ENCODE measurements around the gene GLT8D2.

The GLT8D2 gene

GRCh38 chr12:103996595-103996994 lies 53.4 kb downstream of the GLT8D2 start:
- no peak overlapping the region for H3K9ac ChIP-seq (ENCODE audit: low read length)
- H3K79me2 ChIP-seq (ENCODE audit: low read length): no peaks in the 10 kb centered on the region
- no peaks in the 10 kb centered on the region for H3K9me3 ChIP-seq (ENCODE audit: insufficient read depth, low read length)
- H4K20me1 ChIP-seq (ENCODE audit: insufficient read depth, low read length): no peaks in the 10 kb centered on the region
- no peak overlapping the region for H3K27ac ChIP-seq (ENCODE audit: low read length)
- H3K27me3 ChIP-seq (ENCODE audit: low read depth, low read length): peaks cover 8% of the 10 kb centered on the region; the same call in 1 of the 2 replicates
- no peak overlapping the region for H3K4me2 ChIP-seq (ENCODE audit: low read length)
- H3K4me3 ChIP-seq (ENCODE audit: low read length): no peak overlapping the region
- H3K36me3 ChIP-seq (replicated peaks; ENCODE audit: low read depth, low read length): no peaks in the 10 kb centered on the region
- no peak overlapping the region for H2AFZ ChIP-seq (ENCODE audit: low read depth, low read length)
- TF ChIP-seq, protein P1, sequence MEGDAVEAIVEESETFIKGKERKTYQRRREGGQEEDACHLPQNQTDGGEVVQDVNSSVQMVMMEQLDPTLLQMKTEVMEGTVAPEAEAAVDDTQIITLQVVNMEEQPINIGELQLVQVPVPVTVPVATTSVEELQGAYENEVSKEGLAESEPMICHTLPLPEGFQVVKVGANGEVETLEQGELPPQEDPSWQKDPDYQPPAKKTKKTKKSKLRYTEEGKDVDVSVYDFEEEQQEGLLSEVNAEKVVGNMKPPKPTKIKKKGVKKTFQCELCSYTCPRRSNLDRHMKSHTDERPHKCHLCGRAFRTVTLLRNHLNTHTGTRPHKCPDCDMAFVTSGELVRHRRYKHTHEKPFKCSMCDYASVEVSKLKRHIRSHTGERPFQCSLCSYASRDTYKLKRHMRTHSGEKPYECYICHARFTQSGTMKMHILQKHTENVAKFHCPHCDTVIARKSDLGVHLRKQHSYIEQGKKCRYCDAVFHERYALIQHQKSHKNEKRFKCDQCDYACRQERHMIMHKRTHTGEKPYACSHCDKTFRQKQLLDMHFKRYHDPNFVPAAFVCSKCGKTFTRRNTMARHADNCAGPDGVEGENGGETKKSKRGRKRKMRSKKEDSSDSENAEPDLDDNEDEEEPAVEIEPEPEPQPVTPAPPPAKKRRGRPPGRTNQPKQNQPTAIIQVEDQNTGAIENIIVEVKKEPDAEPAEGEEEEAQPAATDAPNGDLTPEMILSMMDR (IDR thresholded peaks at IDR 0.05; ENCODE audit: low read depth, low read length): no peak
- TF ChIP-seq EZH2phosphoT487 (IDR thresholded peaks at IDR 0.05; ENCODE audit: low read depth): no peak
- H3K4me1 ChIP-seq (ENCODE audit: low read length): peaks cover 8% of the 10 kb centered on the region; the same call in 1 of the 2 replicates

- Histone ChIP-seq H3K36me3 (replicated peaks; ENCODE audit: low read depth, low read length) (peaks cover 8% of the 10 kb centered on the region), H3K9me3 (ENCODE audit: insufficient read depth, low read length) (no peaks in the 10 kb centered on the region), H2AFZ (ENCODE audit: low read depth, low read length) (no peak overlapping the region), H3K9ac (ENCODE audit: low read length) (no peak overlapping the region), H3K4me3 (ENCODE audit: low read length) (no peak overlapping the region), H3K4me2 (ENCODE audit: low read length) (no peak overlapping the region), H3K4me1 (ENCODE audit: low read length) (no peaks in the 10 kb centered on the region), H3K79me2 (ENCODE audit: low read length) (no peaks in the 10 kb centered on the region), H3K27me3 (ENCODE audit: low read depth, low read length) (peaks cover 3% of the 10 kb centered on the region; the same call in 1 of the 2 replicates), H3K27ac (ENCODE audit: low read length) (no peak overlapping the region), H4K20me1 (ENCODE audit: insufficient read depth, low read length) (no peaks in the 10 kb centered on the region)
- no peak for TF ChIP-seq EZH2phosphoT487 (IDR thresholded peaks at IDR 0.05; ENCODE audit: low read depth)
- TF ChIP-seq, protein P1 (IDR thresholded peaks at IDR 0.05; ENCODE audit: low read depth, low read length): no peak
Observed at GRCh38 chr12:103994235-103994634, 55.8 kb downstream of the GLT8D2 start.

- Histone ChIP-seq H3K4me1 (ENCODE audit: low read length) (no peaks in the 10 kb centered on the region), H3K9ac (ENCODE audit: low read length) (no peak overlapping the region), H3K27me3 (ENCODE audit: low read depth, low read length) (no peaks in the 10 kb centered on the region), H3K4me3 (ENCODE audit: low read length) (no peak overlapping the region), H4K20me1 (ENCODE audit: insufficient read depth, low read length) (no peaks in the 10 kb centered on the region), H3K36me3 (replicated peaks; ENCODE audit: low read depth, low read length) (peaks cover 30% of the 10 kb centered on the region), H3K4me2 (ENCODE audit: low read length) (no peak overlapping the region), H3K27ac (ENCODE audit: low read length) (no peak overlapping the region), H3K9me3 (ENCODE audit: insufficient read depth, low read length) (no peaks in the 10 kb centered on the region), H2AFZ (ENCODE audit: low read depth, low read length) (no peak overlapping the region), H3K79me2 (ENCODE audit: low read length) (no peaks in the 10 kb centered on the region)
- TF ChIP-seq EZH2phosphoT487 (IDR thresholded peaks at IDR 0.05; ENCODE audit: low read depth): no peak
- TF ChIP-seq, protein P1 (IDR thresholded peaks at IDR 0.05; ENCODE audit: low read depth, low read length): no peak
Observed at GRCh38 chr12:103986829-103987228, 63.2 kb downstream of the GLT8D2 start.

GRCh38 chr12:103978384-103978982 lies 71.5 kb downstream of the GLT8D2 start:
- Histone ChIP-seq H3K9me3 (ENCODE audit: insufficient read depth, low read length) (no peaks in the 10 kb centered on the region), H3K4me1 (ENCODE audit: low read length) (no peaks in the 10 kb centered on the region), H3K27me3 (ENCODE audit: low read depth, low read length) (no peaks in the 10 kb centered on the region), H4K20me1 (ENCODE audit: insufficient read depth, low read length) (0 out of 2 replicates have a peak, but pooled peaks cover 4% of the 10 kb centered on the region), H3K9ac (ENCODE audit: low read length) (no peak overlapping the region), H3K4me3 (ENCODE audit: low read length) (no peak overlapping the region), H3K4me2 (ENCODE audit: low read length) (no peak overlapping the region), H3K36me3 (replicated peaks; ENCODE audit: low read depth, low read length) (peaks cover 35% of the 10 kb centered on the region), H3K79me2 (ENCODE audit: low read length) (peaks cover 45% of the 10 kb centered on the region), H3K27ac (ENCODE audit: low read length) (no peak overlapping the region), H2AFZ (ENCODE audit: low read depth, low read length) (no peak overlapping the region)
- no peak for TF ChIP-seq EZH2phosphoT487 (IDR thresholded peaks at IDR 0.05; ENCODE audit: low read depth)
- TF ChIP-seq, protein P1 (IDR thresholded peaks at IDR 0.05; ENCODE audit: low read depth, low read length): no peak
